HepG2 (cell line): ENCODE data around the gene LRRN4CL. TPM values are rescaled to one million over a fixed set of nuclear protein-coding genes. Genes with fewer than 3 reads are reported as not detected.

Source experiments
- ARNT ChIP-seq: fragments of 450-650 bp; IDR thresholded peaks from 2 replicates; pipeline ENCODE4 v1.6.1; 2017
- BATF2 ChIP-seq: sonication (generic); formaldehyde crosslinking; IDR thresholded peaks from 2 replicates; pipeline ENCODE4 v1.8.0; 2022; ENCODE audit warnings: mild to moderate bottlenecking, missing genetic modification reagents, moderate library complexity
- CENPX ChIP-seq: sonication (generic); formaldehyde crosslinking; IDR thresholded peaks from 2 replicates; pipeline ENCODE4 v1.9.0; 2021; ENCODE audit warnings: mild to moderate bottlenecking, missing genetic modification reagents, moderate library complexity
- DNMT3B ChIP-seq: conservative IDR thresholded peaks from 2 replicates; pipeline ENCODE4 v1.6.1; 2016; ENCODE audit warnings: missing biosample characterization, control low read depth
- EEA1 ChIP-seq: sonication (generic); formaldehyde crosslinking; IDR thresholded peaks from 2 replicates; pipeline ENCODE4 v1.5.1; 2020; ENCODE audit warnings: mild to moderate bottlenecking, missing genetic modification reagents, borderline replicate concordance
- ELF1 ChIP-seq: sonication (generic); formaldehyde crosslinking; IDR thresholded peaks from 2 replicates; pipeline ENCODE4 v1.4.0; 2020; ENCODE audit warnings: missing genetic modification reagents
- GFI1 ChIP-seq: sonication (generic); formaldehyde crosslinking; IDR thresholded peaks from 2 replicates; pipeline ENCODE4 v1.5.0; 2020; ENCODE audit warnings: missing genetic modification reagents, mild to moderate bottlenecking, borderline replicate concordance
- KLF16 ChIP-seq, 2 experiments: sonication (generic) in 1 of 2; formaldehyde crosslinking in 1 of 2; IDR thresholded peaks; 2 replicates each; pipeline versions ENCODE4 v1.6.1 to v1.8.0; 2016 to 2023; ENCODE audit warnings: missing genetic modification reagents in 2 of 2, missing compliant biosample characterization in 1 of 2
- MIER3 ChIP-seq: IDR thresholded peaks from 2 replicates; pipeline ENCODE4 v1.6.1; 2016; ENCODE audit warnings: missing compliant biosample characterization, borderline replicate concordance
- NBN ChIP-seq: fragments of 450-650 bp; conservative IDR thresholded peaks from 2 replicates; pipeline ENCODE4 v1.6.1; 2017
- NFYC ChIP-seq: IDR thresholded peaks from 2 replicates; pipeline ENCODE4 v1.6.1; 2016; ENCODE audit warnings: missing genetic modification reagents, missing compliant biosample characterization
- PCBP2 ChIP-seq: fragments of 200-400 bp; formaldehyde crosslinking; optimal IDR thresholded peaks from 2 replicates; pipeline ENCODE3; 2018; ENCODE audit warnings: low read length, low read depth; ENCODE audit not compliant: poor library complexity, severe bottlenecking
- RARG ChIP-seq: sonication (generic); formaldehyde crosslinking; IDR thresholded peaks from 2 replicates; pipeline ENCODE4 v1.4.0; 2020; ENCODE audit warnings: low read depth, mild to moderate bottlenecking, missing genetic modification reagents
- RFX1 ChIP-seq: fragments of 450-650 bp; IDR thresholded peaks from 2 replicates; pipeline ENCODE4 v1.6.1; 2017
- SP140L ChIP-seq: sonication (generic); formaldehyde crosslinking; IDR thresholded peaks from 2 replicates; pipeline ENCODE4 v1.4.0; 2020; ENCODE audit warnings: missing genetic modification reagents, borderline replicate concordance
- SUZ12 ChIP-seq: fragments of 150-350 bp; IDR thresholded peaks from 2 replicates; pipeline ENCODE4 v1.6.1; 2014; ENCODE audit warnings: low read depth, low read length
- ZFP90 ChIP-seq: sonication (generic); formaldehyde crosslinking; IDR thresholded peaks from 2 replicates; pipeline ENCODE4 v1.8.0; 2022; ENCODE audit warnings: missing genetic modification reagents, mild to moderate bottlenecking, inconsistent platforms, borderline replicate concordance
- ZNF10 ChIP-seq: sonication (generic); formaldehyde crosslinking; IDR thresholded peaks from 2 replicates; pipeline ENCODE4 v1.4.0; 2020; ENCODE audit warnings: mild to moderate bottlenecking, low read depth, missing genetic modification reagents, borderline replicate concordance
- ZNF205 ChIP-seq: IDR thresholded peaks from 2 replicates; pipeline ENCODE4 v1.6.1; 2018; ENCODE audit warnings: missing biosample characterization, missing genetic modification reagents
- ZNF251 ChIP-seq: sonication (generic); formaldehyde crosslinking; IDR thresholded peaks from 2 replicates; pipeline ENCODE4 v1.9.0; 2021; ENCODE audit warnings: mild to moderate bottlenecking, missing genetic modification reagents
- ZNF264 ChIP-seq: sonication (generic); formaldehyde crosslinking; IDR thresholded peaks from 2 replicates; pipeline ENCODE4 v1.4.0; 2020; ENCODE audit warnings: missing genetic modification reagents
- ZNF331 ChIP-seq: sonication (generic); formaldehyde crosslinking; IDR thresholded peaks from 2 replicates; pipeline ENCODE4 v1.4.0; 2020; ENCODE audit warnings: missing genetic modification reagents
- polyA plus RNA-seq, 8 experiments: library from polyadenylated mRNA; depleted of rRNA in 3 of 8; stranded (reverse) in 7 of 8; unstranded in 1 of 8; fragments of >200 nt; fragmentation: Illumina TruSeq in 4 of 8; extraction: Trizol in 4 of 8; gene quantifications; 2 replicates each; pipeline versions ENCODE4 v1.2.1 to v1.2.3, GENCODE V29; 2011 to 2016; ENCODE audit warnings: low read depth in 4 of 8, missing spikeins in 1 of 8, mixed read lengths in 1 of 8; ENCODE audit not compliant: insufficient read depth in 1 of 8
- total RNA-seq, 5 experiments: library from RNA; depleted of rRNA; stranded (reverse); fragments of >200 nt; fragmentation: Illumina TruSeq; extraction: Trizol; gene quantifications; 2 replicates each; pipeline ENCODE4 v1.2.3, GENCODE V29; 2016; ENCODE audit warnings: low read depth in 1 of 5
- TF ChIP-seq, protein P1 (sequence below): sonication (generic); formaldehyde crosslinking; IDR thresholded peaks from 2 replicates; pipeline ENCODE4 v1.5.1; 2020; ENCODE audit warnings: mild to moderate bottlenecking, missing genetic modification reagents
- TF ChIP-seq, protein P2 (sequence below): sonication (generic); formaldehyde crosslinking; IDR thresholded peaks from 2 replicates; pipeline ENCODE4 v1.4.0; 2020; ENCODE audit warnings: missing genetic modification reagents
- TF ChIP-seq, protein P3 (sequence below): IDR thresholded peaks from 2 replicates; pipeline ENCODE4 v1.6.1; 2016; ENCODE audit warnings: control low read depth

Gene LRRN4CL
- total and polyA plus RNA-seq, 2 of the 13 experiments (the other 11 are each of a cell fraction or from before 2014, with no cell fraction given): 0.11 TPM; not detected in 1

DNA sequence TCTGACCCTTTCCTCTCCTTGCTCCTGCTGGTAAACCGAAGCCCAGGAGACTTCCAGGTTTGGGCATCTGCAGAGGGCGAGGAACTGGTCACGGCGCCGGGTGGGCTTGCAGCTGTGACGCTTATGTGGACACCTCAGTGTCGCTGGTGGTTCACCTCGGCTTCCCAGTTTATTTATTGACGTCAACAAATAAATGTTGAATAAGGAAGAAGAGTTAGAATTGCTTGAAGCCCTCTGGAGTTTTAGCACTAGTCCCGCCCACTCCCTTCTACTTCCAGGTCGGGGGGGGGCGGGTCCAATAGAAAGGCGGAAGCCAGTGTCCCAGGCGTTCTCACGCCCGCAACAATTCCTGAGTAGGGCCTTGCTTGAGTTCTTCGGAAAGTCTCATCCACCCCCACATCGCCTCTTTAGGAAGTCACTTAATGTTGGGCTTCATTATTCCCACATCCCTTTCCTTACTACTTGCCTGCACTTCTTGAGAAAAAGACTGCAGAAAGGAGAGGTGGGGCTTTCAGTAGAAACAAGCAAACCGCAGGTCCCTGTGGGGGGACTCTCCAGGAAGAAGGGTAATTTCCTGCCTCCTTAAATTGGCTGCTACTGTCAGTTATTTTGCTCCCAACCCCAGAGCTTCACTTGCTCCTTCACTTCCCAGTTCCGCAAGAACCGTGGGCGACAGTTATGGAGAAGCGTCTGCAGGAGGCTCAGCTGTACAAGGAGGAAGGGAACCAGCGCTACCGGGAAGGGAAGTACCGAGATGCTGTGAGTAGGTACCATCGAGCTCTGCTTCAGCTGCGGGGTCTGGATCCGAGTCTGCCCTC lies 39.0 kb upstream of the LRRN4CL start, which contains the start of gene TTC9C (continued):
- TF ChIP-seq, protein P1, sequence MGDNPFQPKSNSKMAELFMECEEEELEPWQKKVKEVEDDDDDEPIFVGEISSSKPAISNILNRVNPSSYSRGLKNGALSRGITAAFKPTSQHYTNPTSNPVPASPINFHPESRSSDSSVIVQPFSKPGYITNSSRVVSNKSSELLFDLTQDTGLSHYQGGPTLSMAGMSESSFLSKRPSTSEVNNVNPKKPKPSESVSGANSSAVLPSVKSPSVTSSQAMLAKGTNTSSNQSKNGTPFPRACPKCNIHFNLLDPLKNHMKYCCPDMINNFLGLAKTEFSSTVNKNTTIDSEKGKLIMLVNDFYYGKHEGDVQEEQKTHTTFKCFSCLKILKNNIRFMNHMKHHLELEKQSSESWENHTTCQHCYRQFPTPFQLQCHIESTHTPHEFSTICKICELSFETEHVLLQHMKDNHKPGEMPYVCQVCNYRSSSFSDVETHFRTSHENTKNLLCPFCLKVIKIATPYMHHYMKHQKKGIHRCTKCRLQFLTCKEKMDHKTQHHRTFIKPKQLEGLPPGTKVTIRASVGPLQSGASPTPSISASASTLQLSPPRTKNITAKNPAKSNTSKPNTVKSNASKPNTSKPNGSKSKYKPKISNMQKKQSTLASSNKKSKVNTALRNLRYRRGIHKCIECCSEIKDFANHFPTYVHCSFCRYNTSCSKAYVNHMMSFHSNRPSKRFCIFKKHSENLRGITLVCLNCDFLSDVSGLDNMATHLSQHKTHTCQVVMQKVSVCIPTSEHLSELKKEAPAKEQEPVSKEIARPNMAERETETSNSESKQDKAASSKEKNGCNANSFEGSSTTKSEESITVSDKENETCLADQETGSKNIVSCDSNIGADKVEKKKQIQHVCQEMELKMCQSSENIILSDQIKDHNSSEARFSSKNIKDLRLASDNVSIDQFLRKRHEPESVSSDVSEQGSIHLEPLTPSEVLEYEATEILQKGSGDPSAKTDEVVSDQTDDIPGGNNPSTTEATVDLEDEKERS (CRISPR knock-in tag): no peak
- no peak for TF ChIP-seq ZNF331 (CRISPR knock-in tag)
- TF ChIP-seq ZFP90 (CRISPR knock-in tag): 0 out of 2 replicates have a peak, but pooled peaks have one; percentile 27
- TF ChIP-seq ZNF10 (CRISPR knock-in tag): no peak
- TF ChIP-seq EEA1 (CRISPR knock-in tag): 0 out of 2 replicates have a peak, but pooled peaks have one; percentile 45
- no peak for TF ChIP-seq BATF2 (CRISPR knock-in tag)
- TF ChIP-seq NBN: no peak
- TF ChIP-seq KLF16 (CRISPR knock-in tag; IDR thresholded peaks at IDR 0.05): no peak; a peak in 1 of 4 replicates
- TF ChIP-seq PCBP2: no peak
- TF ChIP-seq DNMT3B (CRISPR knock-in tag): 0 out of 2 replicates have a peak, but pooled peaks have one; percentile 20
- TF ChIP-seq ZNF205: peak; percentile 61; the same call in 1 of the 2 replicates
- TF ChIP-seq, protein P2, sequence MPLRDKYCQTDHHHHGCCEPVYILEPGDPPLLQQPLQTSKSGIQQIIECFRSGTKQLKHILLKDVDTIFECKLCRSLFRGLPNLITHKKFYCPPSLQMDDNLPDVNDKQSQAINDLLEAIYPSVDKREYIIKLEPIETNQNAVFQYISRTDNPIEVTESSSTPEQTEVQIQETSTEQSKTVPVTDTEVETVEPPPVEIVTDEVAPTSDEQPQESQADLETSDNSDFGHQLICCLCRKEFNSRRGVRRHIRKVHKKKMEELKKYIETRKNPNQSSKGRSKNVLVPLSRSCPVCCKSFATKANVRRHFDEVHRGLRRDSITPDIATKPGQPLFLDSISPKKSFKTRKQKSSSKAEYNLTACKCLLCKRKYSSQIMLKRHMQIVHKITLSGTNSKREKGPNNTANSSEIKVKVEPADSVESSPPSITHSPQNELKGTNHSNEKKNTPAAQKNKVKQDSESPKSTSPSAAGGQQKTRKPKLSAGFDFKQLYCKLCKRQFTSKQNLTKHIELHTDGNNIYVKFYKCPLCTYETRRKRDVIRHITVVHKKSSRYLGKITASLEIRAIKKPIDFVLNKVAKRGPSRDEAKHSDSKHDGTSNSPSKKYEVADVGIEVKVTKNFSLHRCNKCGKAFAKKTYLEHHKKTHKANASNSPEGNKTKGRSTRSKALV (CRISPR knock-in tag): no peak
- peak; percentile 51; the same call in 1 of the 2 replicates for TF ChIP-seq ZNF264 (CRISPR knock-in tag)
- TF ChIP-seq ARNT: no peak
- TF ChIP-seq GFI1 (CRISPR knock-in tag): no peak
- TF ChIP-seq ZNF251 (CRISPR knock-in tag): no peak
- peak; percentile 86 for TF ChIP-seq ELF1
- no peak for TF ChIP-seq RFX1
- no peak for TF ChIP-seq CENPX (CRISPR knock-in tag)
- TF ChIP-seq NFYC: peak; percentile 55; the same call in 1 of the 2 replicates
- TF ChIP-seq SUZ12: no peak
- TF ChIP-seq SP140L (CRISPR knock-in tag): no peak
- TF ChIP-seq, protein P3, sequence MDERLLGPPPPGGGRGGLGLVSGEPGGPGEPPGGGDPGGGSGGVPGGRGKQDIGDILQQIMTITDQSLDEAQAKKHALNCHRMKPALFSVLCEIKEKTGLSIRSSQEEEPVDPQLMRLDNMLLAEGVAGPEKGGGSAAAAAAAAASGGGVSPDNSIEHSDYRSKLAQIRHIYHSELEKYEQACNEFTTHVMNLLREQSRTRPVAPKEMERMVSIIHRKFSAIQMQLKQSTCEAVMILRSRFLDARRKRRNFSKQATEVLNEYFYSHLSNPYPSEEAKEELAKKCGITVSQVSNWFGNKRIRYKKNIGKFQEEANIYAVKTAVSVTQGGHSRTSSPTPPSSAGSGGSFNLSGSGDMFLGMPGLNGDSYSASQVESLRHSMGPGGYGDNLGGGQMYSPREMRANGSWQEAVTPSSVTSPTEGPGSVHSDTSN (CRISPR knock-in tag): 0 out of 2 replicates have a peak, but pooled peaks have one; percentile 10
- no peak for TF ChIP-seq RARG (CRISPR knock-in tag)
- TF ChIP-seq MIER3 (CRISPR knock-in tag): no peak
